NCI-H748 treated with DMSO at 0.1 percent for 48 hours (cell line): ENCODE results near the gene NPC1L1.

Experiments used
- DNase-seq: peaks from one replicate; lab custom pipeline; 2025; lab: John Stamatoyannopoulos, UW

The NPC1L1 gene

DNA sequence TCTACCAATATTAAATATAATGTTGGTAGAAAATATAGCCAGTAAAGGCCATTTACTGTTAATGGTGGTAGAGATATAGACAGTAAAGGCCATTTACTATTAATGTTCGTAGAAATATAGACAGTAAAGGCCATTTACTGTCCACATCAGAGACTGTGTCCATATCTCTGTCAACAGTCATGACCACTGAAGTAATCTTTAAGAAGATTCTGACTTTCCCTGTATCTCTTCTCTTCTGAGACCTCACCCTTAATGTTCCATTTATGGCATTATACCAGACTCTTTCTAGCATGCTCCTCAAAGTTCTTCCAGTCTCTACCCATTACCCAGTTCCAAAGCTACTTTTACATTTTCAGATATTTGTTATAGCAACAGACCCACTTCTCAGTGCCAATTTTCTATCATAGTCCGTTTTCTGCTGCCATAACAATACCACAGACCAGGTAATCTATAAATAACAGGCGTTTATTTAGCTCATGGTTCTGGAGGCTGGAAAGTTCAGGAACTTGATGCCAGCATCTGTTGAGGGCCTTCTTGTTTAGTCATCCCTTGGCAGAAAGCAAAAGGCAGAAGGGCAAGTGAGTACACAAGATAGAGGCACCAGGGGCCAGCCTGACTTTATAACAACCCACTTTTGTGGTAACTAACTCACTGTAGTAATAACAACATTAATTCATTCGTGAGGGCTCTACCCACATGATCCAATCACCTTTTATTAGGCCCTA lies 42.7 kb downstream of the NPC1L1 start:
- DNase-seq = no peak

DNA sequence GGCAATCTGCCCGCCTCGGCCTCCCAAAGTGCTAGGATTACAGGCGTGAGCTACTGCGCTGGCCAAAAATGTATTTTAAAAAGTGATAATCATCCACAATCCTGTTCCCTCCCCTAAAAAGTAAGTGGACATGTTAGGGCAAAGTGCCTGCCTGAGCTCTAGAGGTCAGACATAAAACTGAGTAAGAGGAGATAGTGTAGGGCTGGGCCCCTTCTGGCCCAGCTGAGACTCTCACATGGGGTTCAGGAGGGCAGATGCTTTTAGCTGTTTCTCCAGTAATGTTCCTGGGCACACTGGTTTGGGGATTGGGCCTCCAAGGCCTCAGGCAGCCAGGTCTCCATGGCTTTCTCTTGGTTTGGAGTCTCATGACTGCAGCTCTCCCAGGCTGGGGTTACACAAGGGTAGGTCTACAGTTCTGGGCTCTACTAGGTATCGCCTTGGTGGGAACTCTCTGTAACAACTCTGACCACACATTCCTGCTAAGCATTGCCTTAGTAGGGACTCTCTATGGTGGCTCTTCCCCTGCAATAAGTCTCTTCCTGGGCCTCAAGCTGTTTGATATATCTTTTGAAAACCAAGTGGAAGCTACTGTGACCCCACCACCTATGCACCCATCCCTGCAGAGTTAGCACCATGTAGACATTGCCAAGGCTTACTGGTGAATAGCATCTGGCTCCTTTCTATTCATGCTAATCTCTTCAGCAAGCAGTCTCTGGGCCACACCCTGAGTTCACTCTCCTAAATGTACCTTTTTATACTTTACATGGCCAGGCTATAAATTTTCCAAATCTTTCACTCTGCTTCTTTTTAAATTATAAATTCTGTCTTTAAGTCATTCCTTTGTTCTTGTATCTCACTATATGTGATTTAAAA lies 43.7 kb downstream of the NPC1L1 start:
- no peak for DNase-seq

DNA sequence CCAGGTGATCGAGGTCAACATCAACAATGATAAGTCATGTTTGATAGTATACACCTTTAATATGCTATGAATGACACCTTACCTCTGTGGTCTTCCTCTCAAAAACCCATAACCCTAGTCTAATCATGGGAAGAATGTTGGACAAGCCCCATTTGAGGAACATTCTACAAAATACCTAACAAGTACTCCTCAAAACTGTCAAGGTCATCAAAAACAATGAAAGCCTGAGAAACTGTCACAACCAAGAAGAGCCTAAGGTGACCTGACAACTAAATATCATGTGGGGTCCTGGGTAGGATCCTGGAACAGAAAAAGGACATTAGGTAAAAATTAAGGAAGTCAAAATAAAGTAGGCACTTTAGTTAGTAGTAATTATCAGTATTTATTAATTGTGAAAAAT lies 44.7 kb downstream of the NPC1L1 start:
- no peak for DNase-seq

DNA sequence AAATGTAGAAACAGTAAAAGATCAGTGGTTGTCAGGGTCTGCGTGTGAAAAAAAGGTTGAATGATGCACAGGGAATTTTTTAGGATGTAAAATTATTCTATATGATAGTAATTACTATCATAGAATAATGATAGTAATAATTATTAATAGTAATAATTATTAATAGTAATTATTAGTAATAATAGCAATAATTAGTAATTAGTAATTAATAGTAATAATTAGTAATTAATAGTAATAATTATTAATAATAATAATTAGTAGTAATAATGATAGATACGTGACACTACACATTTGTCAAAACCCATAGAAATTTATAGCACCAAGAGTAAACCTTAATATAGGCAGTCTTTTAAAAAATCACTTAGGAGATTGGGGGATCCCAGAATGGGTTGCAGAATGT lies 46.2 kb downstream of the NPC1L1 start:
- no peak for DNase-seq

DNA sequence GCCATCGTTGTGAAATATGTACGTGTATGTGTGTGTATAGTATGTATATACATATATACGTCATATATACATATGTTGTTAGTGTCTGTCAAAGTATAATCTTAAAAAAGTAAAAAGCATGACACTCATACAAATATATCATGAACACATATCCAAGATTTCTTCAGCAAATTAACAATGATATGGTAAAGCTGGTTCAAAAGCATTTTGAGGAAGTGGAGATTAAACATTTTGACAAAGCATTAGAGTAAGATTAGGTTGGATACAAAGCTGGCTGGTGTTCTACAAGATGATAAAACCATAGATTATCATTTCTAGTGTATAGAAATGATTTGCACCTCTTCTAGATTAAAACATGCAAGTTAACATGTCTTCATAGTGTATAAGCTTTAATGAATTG lies 49.9 kb downstream of the NPC1L1 start:
- no peak for DNase-seq

DNA sequence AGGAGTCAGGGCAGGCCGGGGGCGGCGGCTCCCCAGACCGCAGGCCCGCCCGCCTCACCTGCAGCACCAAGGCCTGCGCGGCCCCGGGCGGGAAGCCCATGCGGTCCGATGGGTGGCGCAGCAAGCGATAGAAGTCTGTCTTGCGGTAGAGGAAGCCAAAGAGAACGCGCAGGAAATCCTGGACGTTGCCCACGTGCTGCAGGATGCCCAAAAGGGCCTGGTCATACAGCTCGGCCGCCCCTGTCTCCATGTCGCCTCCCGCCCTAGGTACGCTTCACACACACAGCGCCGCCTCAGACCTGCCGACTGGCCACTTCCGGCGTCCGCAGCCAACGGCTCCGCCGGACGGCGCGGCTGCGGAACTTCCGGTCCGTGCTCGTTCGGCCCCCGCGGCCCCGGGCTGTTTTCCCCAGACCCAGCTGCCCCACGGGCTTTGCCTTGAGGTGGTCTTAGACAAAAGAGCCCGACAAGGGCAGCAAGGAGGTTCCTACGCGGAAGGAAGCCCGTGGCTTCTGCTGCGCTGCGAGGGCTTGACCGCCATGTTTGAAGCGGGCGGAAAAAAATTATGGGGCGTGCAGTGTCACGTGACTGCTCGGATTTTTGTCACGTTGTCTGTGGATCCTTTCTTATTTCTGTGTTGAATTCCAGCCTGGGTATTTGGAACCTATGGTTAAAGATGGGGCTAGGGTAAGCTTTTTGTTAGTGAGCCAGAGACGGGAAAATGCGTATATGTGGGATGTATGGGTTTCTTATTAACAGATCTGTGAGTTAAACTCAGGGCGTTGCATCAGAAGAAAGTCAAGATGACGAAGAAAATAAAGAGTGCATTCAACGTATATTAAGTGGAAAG lies 50.6 kb downstream of the NPC1L1 start, which contains the start of gene NUDCD3:
Gene NUDCD3, minus strand, starts transcription at position 308 of the 850 bp plus-strand sequence. Its CDS starts 58 bp downstream, at position 250.
- DNase-seq = peak; percentile 83

DNA sequence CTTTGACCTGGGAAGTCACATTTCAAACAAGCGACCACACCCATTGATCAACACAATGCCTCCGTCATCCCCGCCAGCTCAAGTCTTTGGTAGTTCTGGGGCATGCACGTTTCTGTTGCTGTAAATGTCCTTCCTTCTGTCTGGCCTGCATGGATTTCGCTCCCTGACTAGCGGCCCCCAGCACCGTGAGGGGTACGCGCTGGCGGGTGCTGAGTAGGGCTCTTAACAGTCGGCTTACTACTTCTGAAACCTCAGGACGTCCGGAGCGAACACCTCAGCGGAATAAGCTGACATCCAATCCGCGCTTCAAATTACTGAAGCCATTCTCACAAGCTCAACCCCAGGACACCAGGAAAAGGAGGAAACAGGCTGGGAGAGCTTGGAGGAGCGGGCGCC lies 51.2 kb downstream of the NPC1L1 start:
- peak; percentile 24 for DNase-seq

DNA sequence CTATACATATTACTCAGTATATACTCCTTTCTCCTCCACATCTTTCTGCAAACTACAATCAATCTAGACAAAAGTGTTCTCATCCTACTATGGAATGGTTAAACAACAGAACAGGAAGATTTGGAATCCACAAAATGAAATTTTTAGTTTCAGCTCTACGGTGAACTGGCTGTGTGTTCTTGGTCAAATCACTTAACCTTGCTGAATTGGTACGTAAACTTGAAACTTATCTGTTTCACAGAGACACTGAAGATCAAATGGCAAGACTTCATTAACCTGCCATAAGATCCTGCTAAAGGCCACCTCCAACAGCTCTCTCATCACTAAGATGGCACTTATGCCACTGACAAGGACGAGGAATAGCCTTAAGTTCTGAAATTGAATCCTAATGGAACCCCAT lies 52.2 kb downstream of the NPC1L1 start:
- no peak for DNase-seq

DNA sequence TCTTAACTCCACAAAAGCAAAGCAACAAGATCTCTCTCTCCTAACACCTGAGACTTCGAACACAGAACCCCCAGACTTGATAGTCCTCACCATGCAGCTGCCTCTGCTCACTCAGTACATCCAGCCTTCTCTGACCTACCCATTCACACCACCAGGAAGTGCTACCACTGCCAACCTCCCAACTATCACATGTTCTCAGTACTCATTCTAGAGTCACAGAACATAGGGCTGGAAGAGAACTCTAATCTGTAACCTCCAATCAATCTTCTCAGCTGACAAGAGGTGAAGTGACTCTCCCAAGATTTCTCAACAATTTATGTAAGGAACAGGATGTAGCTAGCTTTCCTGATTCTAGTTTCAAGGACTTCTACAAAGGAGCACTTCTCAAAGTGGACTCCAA lies 54.4 kb downstream of the NPC1L1 start:
- DNase-seq = no peak

DNA sequence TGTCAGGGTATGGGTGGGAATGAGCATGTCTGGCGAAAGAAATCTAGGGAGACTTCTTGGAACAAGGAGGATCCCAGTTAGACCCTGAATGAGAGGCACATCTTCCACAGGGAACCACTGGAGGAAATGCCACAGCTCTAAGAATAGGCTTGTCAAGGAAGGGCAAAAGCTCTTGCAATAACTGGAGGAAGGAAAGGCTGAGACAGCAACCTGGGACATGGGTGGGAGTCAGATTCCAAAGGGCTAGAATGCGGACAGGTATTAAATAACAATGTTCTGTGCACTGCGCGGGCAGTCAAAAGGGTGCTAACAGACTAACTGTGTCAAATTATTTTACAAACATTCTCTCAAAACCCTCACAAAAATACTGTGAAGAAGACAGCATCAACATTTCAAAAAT lies 55.1 kb downstream of the NPC1L1 start:
- no peak for DNase-seq

DNA sequence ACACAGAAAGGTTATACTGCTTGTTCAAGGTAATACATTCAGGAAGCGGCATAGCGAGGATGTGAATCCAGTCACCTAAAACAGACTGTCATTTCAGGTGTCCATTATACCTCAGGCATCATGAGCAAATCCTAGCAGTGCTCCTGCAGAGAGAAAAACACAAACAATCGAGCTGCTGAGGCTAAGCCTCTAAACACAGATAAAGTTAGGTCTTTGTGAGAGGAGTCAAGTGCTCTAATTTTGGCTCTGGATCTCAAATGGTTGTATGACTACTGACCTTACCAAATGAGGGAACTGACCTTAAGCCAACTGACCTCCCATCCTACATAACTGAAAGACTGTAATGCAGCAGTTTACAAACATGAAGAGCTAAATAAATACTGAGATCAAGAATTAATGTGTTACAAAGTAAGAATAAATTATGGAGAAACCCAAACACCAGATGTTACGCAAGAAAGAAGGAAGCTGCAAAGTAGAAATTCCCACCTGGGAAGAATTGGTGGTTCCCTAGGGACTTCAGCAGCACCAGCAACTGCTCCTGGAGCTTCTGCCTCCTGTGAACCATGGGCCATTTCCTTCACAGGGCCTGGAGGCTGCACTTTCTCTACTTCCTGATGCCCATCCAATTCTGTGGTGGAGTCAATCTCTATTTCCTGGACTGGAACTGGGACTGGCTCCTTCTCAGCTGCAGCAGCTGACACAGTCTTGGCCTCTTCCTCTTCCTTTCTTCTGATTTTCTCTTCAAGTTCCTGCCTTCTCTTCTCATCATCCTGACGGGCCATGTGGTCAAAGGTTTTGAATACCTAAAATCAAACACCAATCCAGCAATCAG lies 56.4 kb downstream of the NPC1L1 start:
- DNase-seq = no peak

DNA sequence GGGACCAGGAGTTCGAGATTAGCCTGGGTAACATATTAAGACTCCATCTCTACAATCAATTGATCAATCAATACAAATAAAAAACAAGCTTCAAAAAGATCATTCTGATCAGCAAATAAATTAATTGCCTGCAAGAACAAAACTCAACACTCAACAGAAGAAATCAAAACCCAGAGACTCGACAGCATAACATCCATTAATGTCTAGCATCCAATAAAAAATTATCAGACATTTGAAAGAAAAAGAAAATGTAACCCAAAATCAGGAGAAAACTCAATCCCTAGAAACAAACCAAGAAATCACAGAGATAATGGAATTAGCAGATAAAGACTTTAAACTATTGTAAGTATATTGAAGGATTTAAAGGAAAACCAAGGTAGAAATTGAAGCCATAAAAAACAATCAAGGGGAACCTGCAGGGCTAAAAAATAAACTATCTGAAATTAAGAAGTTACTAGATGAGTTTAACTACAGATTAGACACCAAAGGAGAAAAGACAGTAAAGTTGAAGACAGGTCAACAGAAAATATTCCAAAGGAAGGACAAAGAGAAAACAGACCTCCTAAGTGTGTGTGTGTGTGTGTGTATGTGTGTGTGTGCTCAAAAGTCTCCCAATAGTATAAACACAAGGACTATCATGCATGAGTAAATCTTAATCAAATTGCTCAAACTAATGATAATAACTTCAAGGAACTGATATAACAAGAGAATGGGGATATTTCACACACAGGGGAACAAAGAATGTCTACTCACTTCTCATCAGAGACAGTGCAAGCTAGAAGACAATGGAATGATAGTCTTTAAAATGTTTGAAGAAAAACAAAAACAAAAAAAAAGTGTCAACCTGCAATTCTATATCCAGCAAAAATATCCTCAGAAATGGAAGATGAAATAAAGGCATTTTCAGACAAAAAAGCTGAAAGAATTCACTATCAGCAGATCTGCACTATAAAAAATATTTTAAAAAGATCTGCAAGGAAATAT lies 58.3 kb downstream of the NPC1L1 start:
- no peak for DNase-seq

DNA sequence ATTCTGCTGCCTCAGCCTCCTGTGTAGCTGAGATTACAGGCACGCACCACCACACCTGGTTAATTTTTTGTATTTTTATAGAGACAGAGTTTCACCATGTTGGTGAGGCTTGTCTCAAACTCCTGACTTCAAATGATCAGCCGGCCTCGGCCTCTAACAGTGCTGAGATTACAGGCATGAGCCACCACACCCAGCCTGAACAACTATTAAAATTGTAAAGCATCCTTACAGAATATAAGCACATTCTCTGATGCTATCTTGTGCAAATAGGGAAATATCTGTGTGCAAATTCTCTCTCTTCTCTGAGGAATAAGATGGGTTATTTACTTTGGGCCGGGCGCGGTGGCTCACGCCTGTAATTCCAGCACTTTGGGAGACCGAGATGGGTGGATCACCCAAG lies 63.2 kb downstream of the NPC1L1 start:
- no peak for DNase-seq

DNA sequence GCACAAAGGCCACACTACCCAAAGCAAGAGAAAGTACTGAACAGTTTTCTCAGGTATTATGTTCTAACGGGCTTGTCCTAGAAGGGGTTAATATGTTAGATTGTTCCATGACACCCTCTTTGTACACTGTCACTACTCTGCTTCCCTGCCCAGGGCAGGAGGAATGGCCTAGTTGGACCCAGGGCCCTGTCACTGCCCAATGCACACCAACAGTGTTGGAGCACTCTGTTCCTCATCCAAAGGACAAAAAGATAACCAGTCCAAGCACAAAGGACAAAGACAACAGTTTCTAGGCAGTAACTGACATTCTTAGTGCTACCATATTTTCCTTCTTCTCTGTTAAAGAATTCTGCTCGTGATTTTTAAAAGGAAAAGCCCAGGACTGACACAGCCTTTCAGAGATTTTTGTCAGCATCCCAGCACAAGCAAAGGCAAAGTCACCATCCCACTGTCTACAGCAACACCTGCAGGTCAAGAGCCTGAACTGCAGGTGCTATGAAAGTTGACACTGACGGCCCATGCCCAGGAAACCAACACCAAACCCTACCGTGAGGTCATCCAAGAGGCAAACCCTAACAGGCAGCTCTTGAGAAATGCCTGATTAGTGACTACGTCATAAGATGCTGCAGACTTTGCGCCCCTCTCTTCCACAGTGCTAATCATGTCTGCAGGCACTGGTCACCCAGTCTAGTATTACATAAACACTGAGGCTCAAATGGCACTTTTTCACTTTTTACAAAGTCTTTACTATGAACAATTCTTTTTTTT lies 63.9 kb downstream of the NPC1L1 start:
- DNase-seq = peak; percentile 31

DNA sequence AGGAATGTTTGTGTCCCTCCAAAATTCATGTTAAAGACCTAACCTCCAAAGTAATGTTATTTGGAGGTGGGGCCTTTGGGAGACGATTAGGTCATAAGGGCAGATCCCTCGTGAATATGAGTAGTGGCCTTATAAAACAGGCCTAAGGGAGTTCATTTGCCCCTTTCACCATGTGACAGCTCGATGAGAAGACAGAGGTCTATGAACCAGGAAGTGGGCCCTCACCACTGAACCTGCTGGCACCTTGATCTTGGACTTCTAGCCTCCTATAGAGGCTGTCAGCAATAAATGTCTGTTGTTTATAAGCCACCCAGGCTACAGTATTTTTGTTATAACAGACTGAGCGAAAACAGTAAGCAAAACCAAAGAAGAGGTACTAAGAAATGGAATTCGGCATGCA lies 64.8 kb downstream of the NPC1L1 start:
- DNase-seq = no peak

DNA sequence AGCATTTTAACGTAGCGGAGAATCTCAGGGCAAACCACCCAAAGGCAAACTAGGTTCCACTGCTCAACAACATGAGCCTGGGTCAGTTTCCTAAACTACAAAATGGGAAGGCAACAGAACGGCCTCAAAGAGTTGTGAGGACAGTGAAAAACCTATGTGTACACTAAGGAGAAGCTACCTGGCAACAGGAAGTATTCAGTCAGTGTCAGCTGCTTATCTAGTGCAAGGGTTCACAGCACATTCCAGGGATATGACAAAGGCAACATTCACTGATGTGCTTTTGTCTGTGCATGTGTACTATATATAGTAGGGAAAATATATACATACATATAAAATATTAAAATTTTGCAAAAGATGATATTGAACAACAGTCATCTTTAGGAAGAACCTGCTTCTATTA lies 67.8 kb downstream of the NPC1L1 start:
- DNase-seq = no peak

DNA sequence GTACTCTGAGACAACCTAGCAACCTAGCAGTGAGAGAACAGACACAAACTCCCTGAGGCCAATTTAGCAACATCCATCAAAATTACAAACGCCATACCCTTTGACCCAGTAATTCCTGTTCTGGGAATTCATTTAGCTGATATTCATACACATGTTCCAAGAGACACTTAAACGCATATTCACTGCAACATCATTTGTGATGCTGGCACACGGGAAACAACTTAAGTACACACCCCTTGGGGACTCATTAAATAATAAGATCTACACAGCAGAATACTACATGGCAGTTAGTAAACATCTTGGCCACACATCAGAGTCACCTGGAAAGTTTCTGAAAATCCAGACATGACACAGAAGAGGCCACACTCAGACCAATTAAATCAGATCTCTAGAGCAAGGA lies 68.3 kb downstream of the NPC1L1 start:
- DNase-seq = no peak

DNA sequence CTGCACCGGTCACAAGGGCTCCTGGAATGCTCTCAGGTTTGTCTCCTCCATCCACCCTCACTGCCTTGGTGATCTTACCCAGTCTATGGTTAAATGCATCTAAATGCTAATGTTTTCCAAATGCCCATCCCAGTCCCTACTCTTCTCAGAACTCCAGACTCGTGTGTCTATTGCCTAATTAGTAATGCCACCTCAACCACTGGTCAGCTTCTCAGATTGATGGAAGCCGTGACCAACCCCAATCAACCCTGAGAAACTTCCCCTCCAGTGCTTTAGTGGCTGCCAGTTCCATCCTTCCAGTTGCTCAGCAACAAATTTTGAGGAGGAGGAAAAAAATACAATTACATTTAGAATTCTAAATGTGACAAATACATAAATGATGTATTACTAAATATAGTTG lies 69.3 kb downstream of the NPC1L1 start:
- no peak for DNase-seq

DNA sequence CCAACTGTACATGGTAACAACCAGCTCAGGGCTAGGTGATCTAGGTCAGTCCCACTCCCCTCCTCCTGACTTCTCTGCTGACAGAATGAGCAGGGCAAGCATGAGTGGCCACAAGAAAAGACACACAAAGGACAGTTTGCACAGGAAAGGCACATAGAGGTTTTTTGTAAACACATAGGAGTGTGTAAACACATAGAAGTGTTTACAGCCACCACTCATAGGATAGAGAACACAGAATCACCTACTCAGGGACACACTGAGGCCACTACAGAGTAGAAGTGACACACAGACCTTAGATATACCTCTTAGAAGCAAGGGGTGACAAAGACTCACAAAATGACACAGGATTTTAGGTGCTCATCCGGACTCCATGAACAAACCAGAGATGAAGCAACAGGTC lies 69.7 kb downstream of the NPC1L1 start:
- no peak for DNase-seq
